HG02623 (cell line): ENCODE measurements around the gene PRR19.

Experiments
- ATAC-seq: cut with Tn5 transposase; IDR thresholded peaks from one replicate; pipeline ENCODE4 v1.9.1; 2021; ENCODE audit warnings: moderate library complexity; ENCODE audit not compliant: unreplicated experiment

The PRR19 gene

DNA sequence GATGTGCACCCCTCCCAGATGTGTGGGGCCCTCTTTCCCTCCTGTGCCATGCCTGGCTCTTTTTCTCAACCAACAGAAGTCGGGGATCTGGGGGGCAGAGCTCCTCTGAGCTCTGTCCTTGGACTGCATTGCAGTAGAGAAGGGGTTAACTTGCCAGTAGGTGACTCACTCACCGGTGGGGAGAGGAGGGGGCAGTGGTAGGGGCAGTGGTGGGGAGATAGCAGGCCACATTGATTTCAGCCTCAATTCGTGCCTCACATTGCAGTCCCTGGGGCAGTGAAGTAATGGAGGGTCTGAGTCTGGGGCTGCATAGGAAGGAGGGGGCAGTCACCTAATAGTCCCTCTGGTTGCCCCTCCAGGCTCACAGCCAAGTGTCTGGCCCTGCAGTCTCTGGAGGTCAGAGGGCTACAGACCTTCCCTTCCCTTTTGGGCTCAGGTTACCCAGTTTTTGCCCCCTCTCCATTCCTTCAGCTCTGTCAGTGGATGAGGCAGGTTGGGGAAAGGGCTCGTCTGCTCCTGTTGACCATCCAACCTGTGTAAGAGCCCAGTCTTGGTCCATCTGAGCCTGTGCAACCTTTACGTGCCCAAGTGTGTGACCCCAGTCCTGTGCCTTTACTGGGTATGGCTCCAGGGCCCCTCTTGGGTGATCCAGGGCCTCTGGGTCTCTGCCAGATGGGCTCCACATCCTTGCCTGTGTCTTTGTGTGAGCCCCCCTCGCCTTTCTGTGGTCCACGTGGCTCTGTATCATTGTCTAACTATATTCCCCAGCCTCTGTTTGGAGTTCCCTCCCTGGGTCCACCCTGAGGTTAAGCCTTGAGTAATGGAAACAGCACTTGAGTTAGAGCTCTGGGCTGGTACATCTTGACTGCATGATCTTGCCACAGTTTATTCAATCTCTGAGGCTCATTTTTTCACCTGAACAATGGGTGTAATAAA is 19.8 kb upstream of the PRR19 start:
- no peak for ATAC-seq

DNA sequence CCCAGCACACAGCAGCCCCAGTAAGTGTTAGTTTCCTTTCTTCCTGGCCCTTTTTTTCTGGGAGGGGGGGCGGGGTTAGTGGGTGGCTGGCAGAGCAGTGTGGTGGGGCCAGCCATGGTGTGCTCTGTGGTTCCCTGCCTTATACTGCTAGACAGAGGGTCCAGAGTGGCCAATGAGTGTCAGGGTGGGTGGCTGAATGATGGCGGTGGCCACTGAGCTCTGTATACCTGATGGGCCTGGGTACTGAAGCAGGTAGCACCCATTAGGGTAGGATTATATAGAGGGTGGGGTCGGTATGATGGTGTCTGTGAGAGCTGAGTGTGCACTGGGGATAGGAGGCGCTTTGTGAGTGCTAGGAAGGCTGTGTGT is 19.1 kb upstream of the PRR19 start:
- no peak for ATAC-seq

GRCh38 chr19:42283188-42284065 is 18.5 kb upstream of the PRR19 start:
- peak; percentile 37 for ATAC-seq

GRCh38 chr19:42284066-42284501 is 17.8 kb upstream of the PRR19 start:
- ATAC-seq = peak; percentile 38

- no peak for ATAC-seq
These were observed 17.2 kb upstream of the PRR19 start for GRCh38 chr19:42284591-42285341.

GRCh38 chr19:42285541-42285941 is 16.4 kb upstream of the PRR19 start:
- no peak for ATAC-seq

DNA sequence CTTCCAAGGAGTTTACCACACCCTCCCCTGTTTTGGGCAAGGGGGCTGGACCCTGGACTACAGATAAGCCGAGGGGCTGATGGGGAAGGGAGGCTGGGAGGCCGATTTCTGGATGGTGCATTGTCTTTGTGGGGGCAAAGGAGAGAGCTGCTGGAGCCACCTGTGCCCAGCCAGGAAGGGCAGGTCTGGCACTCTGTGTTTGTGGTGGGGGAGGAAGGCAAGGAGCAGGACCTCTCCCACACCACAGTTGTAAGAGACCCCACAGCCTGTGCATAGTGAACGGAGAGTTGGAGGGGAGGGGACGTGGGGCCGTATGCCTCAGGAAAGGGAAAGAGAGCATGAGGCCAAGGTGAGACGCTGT is 16.0 kb upstream of the PRR19 start:
- ATAC-seq = no peak

- no peak for ATAC-seq
These were observed 15.4 kb upstream of the PRR19 start for GRCh38 chr19:42286349-42287016.

DNA sequence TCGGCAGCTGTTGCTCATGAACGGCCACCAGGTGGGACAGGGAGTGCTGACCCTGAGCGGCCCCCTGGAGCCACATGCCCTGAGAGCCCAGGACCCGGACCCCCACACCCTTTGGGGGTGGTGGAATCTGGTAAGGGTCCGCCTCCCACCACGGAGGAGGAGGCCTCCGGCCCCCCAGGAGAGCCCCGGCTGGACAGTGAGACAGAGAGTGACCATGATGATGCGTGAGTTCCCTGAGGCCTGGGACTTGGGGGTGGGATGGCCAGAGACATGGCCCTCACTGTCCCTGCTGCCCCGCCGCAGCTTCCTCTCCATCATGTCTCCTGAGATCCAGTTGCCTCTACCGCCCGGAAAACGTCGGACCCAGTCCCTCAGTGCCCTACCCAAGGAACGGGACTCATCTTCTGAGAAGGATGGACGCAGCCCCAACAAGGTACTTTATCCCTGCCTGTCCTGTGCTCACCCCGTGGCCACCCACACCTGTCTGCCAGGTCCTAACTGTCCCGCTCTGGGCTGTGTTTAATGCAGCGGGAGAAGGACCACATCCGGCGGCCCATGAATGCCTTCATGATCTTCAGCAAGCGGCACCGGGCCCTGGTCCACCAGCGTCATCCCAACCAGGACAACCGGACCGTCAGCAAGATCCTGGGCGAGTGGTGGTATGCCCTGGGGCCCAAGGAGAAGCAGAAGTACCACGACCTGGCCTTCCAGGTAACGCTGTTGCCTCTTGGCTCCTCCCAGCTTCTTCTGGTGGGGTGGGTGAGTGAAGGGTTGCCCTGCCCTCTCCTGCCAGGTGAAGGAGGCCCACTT is 14.7 kb upstream of the PRR19 start:
- no peak for ATAC-seq

DNA sequence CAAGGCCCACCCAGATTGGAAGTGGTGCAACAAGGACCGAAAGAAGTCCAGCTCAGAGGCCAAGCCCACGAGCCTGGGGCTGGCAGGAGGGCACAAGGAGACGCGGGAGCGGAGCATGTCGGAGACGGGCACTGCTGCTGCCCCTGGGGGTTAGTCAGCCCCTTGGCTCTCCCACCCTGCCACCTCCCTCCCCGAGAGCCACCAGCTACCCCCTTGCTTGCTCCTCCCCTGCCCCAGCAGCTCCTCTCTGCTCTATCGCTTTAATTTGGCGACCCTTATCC is 14.2 kb upstream of the PRR19 start:
- ATAC-seq = no peak

DNA sequence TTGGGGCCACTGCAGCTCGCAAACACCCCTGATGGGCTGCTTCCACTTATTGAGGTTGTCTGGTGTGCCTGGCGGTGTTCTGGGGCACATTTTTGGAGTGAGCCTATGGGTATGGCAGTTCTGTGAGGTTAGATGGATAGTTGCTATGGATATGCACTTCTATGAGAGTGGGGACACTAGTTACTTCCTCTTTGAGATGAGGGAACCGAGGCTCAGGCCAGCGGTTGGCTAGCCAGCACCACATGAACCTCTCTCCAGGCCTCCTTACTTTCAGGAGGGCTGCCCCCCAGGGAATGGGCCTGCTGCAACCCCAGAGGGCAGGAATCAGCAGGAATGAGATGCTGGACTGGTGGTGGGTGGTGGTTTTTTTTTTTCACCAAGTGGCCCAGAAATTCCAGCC is 13.5 kb upstream of the PRR19 start:
- ATAC-seq = no peak

GRCh38 chr19:42288881-42289555 is 12.9 kb upstream of the PRR19 start:
- no peak for ATAC-seq

DNA sequence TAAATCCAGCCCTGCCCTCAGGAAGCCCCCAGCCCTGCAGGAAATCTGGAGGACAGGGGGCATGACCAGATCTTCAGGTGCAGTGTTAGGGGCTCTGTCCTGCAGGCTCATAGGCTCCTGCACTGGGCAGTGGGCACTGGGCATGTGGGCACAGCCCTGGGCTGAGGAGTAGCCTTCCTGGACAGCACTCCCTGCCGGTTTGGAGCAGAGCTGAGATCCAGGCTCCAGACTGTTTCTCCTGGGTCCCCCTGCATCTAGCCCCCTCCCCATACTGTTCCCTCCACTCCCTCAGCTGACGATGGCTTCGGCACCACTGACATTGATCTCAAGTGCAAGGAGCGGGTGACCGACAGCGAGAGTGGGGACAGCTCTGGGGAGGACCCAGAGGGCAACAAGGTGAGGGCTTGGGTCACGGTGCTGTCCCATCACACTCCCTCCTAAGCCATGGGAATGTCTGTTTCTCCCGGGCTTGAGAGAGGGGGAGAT is 12.3 kb upstream of the PRR19 start:
- no peak for ATAC-seq

- no peak for ATAC-seq
These were observed 11.8 kb upstream of the PRR19 start for GRCh38 chr19:42290136-42290522.

- ATAC-seq = no peak
These were observed 11.2 kb upstream of the PRR19 start for GRCh38 chr19:42290523-42291434.

GRCh38 chr19:42291435-42291810 is 10.5 kb upstream of the PRR19 start:
- ATAC-seq = no peak

DNA sequence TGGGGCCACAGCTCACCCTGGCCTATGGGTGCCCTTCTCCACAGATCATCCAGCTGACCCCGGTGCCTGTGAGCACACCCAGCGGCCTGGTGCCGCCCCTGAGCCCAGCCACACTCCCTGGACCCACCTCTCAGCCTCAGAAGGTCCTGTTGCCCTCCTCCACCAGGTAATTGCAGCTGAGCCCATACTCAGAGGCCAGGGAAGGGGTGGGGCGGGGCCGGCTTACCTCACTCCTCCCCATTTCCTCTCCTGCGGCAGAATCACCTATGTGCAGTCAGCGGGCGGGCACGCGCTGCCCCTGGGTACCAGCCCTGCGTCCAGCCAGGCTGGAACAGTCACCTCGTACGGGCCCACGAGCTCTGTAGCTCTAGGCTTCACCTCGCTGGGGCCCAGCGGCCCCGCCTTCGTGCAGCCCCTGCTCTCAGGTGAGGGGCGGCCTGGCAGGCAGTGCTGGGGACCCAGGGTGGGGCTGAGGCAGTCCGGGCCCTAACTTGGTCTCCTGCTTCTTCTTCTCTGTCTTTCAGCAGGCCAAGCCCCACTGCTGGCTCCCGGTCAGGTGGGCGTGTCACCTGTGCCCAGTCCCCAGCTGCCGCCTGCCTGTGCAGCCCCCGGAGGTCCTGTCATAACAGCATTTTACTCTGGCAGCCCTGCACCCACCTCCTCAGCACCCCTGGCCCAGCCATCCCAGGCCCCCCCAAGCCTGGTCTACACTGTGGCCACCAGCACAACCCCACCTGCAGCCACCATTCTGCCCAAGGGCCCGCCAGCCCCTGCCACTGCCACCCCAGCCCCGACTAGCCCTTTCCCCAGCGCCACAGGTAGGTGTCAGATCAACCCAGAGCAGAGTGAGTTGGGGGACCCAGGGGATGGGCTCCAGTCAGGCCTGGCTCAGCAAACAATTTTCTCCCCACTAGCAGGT is 9.6 kb upstream of the PRR19 start:
- no peak for ATAC-seq
